ENCODE data around the gene SCARF2.

SCARF2 gene

GRCh38 chr22:20440637-20441591, 3.3 kb upstream of the SCARF2 start:
- in situ Hi-C loops (cut with HindIII; ENCODE audit: low sequenced_read_pairs), result no loop called here

GRCh38 chr22:20439928-20440575, 2.4 kb upstream of the SCARF2 start:
- in situ Hi-C loops (cut with HindIII; ENCODE audit: low sequenced_read_pairs), result no loop called here

- in situ Hi-C loops (cut with HindIII; ENCODE audit: low sequenced_read_pairs), result no loop called here
Observed at GRCh38 chr22:20439556-20439927, 1.9 kb upstream of the SCARF2 start.

GRCh38 chr22:20438678-20439492, 1.3 kb upstream of the SCARF2 start:
- in situ Hi-C loops (cut with HindIII; ENCODE audit: low sequenced_read_pairs), result no loop called here

- in situ Hi-C loops (cut with HindIII; ENCODE audit: low sequenced_read_pairs), result no loop called here
Observed at GRCh38 chr22:20438427-20438677, 727 bp upstream of the SCARF2 start.

- in situ Hi-C loops (cut with HindIII; ENCODE audit: low sequenced_read_pairs), result no loop called here
Observed at GRCh38 chr22:20436768-20437612, 635 bp downstream of the SCARF2 start.

- in situ Hi-C loops (cut with HindIII; ENCODE audit: low sequenced_read_pairs), result no loop called here
Observed at GRCh38 chr22:20436307-20436767, 1.3 kb downstream of the SCARF2 start.

- in situ Hi-C loops (cut with HindIII; ENCODE audit: low sequenced_read_pairs), result no loop called here
Observed at GRCh38 chr22:20435436-20436306, 2.0 kb downstream of the SCARF2 start.

GRCh38 chr22:20434773-20435172, 2.9 kb downstream of the SCARF2 start:
- in situ Hi-C loops (cut with HindIII; ENCODE audit: low sequenced_read_pairs), result no loop called here

GRCh38 chr22:20434264-20434751, 3.3 kb downstream of the SCARF2 start:
- in situ Hi-C loops (cut with HindIII; ENCODE audit: low sequenced_read_pairs), result no loop called here

- in situ Hi-C loops (cut with HindIII; ENCODE audit: low sequenced_read_pairs), result no loop called here
Observed at GRCh38 chr22:20433686-20434241, 3.9 kb downstream of the SCARF2 start.

GRCh38 chr22:20433191-20433590, 4.4 kb downstream of the SCARF2 start:
- in situ Hi-C loops (cut with HindIII; ENCODE audit: low sequenced_read_pairs), result no loop called here

- in situ Hi-C loops (cut with HindIII; ENCODE audit: low sequenced_read_pairs), result no loop called here
Observed at GRCh38 chr22:20432244-20432686, 5.4 kb downstream of the SCARF2 start.

- in situ Hi-C loops (cut with HindIII; ENCODE audit: low sequenced_read_pairs), result no loop called here
Observed at GRCh38 chr22:20431511-20432192, 6.0 kb downstream of the SCARF2 start.

GRCh38 chr22:20430720-20431510, 6.7 kb downstream of the SCARF2 start:
- in situ Hi-C loops (cut with HindIII; ENCODE audit: low sequenced_read_pairs), result no loop called here

GRCh38 chr22:20430101-20430719, 7.4 kb downstream of the SCARF2 start:
- in situ Hi-C loops (cut with HindIII; ENCODE audit: low sequenced_read_pairs), result no loop called here

Measured in DLD1 (cell line).